GM19452 (cell line): ENCODE data around the gene IL1A.

Experiments
- ATAC-seq: cut with Tn5 transposase; IDR thresholded peaks from one replicate; pipeline ENCODE4 v1.9.1; 2021; ENCODE audit not compliant: unreplicated experiment

IL1A gene

GRCh38 chr2:112793449-112793978 lies 9.2 kb upstream of the IL1A start:
- no peak for ATAC-seq

GRCh38 chr2:112792419-112792818 lies 8.1 kb upstream of the IL1A start:
- no peak for ATAC-seq

GRCh38 chr2:112791693-112792230 lies 7.5 kb upstream of the IL1A start:
- ATAC-seq: no peak

GRCh38 chr2:112791019-112791418 lies 6.7 kb upstream of the IL1A start:
- ATAC-seq: no peak

- ATAC-seq: no peak
Observed at GRCh38 chr2:112790305-112790704, 6.0 kb upstream of the IL1A start.

GRCh38 chr2:112789186-112789585 lies 4.9 kb upstream of the IL1A start:
- no peak for ATAC-seq

GRCh38 chr2:112788653-112789052 lies 4.4 kb upstream of the IL1A start:
- no peak for ATAC-seq

GRCh38 chr2:112787729-112788393 lies 3.6 kb upstream of the IL1A start:
- ATAC-seq: no peak

GRCh38 chr2:112787294-112787693 lies 3.0 kb upstream of the IL1A start:
- no peak for ATAC-seq

GRCh38 chr2:112783187-112783714 lies 1.0 kb downstream of the IL1A start:
- ATAC-seq: no peak

- peak; percentile 92 for ATAC-seq
Observed at GRCh38 chr2:112782234-112782799, 2.0 kb downstream of the IL1A start.

GRCh38 chr2:112779598-112779997 lies 4.7 kb downstream of the IL1A start:
- ATAC-seq: no peak

GRCh38 chr2:112777036-112777435 lies 7.3 kb downstream of the IL1A start:
- ATAC-seq: no peak

GRCh38 chr2:112776113-112776512 lies 8.2 kb downstream of the IL1A start:
- ATAC-seq: no peak

- ATAC-seq: no peak
Observed at GRCh38 chr2:112774536-112775285, 9.6 kb downstream of the IL1A start.

GRCh38 chr2:112773556-112773955 lies 10.7 kb downstream of the IL1A start:
- no peak for ATAC-seq

- ATAC-seq: no peak
Observed at GRCh38 chr2:112772911-112773475, 11.3 kb downstream of the IL1A start.

GRCh38 chr2:112772322-112772721 lies 12.0 kb downstream of the IL1A start:
- ATAC-seq: no peak

GRCh38 chr2:112768432-112768831 lies 15.9 kb downstream of the IL1A start:
- ATAC-seq: no peak

GRCh38 chr2:112767693-112768330 lies 16.5 kb downstream of the IL1A start:
- no peak for ATAC-seq

- no peak for ATAC-seq
Observed at GRCh38 chr2:112765251-112765650, 19.0 kb downstream of the IL1A start.
